Testis (tissue), 2 donors: ENCODE measurements around the gene FAM184A.

Experiments used
- CTCF ChIP-seq, 3 experiments: fragments of 450-650 bp in 2 of 3; fragments of 200-600 bp in 1 of 3; sonication (generic) in 1 of 3; IDR thresholded peaks; one replicate each; pipeline ENCODE4 v1.5.1; 2016 to 2019; ENCODE audit warnings: antibody characterized with exemption in 3 of 3, mild to moderate bottlenecking in 2 of 3, moderate library complexity in 1 of 3
- POLR2A ChIP-seq: fragments of 450-650 bp; IDR thresholded peaks from one replicate; pipeline ENCODE4 v1.6.1; 2017; ENCODE audit warnings: antibody characterized with exemption, mild to moderate bottlenecking, moderate library complexity

DNA sequence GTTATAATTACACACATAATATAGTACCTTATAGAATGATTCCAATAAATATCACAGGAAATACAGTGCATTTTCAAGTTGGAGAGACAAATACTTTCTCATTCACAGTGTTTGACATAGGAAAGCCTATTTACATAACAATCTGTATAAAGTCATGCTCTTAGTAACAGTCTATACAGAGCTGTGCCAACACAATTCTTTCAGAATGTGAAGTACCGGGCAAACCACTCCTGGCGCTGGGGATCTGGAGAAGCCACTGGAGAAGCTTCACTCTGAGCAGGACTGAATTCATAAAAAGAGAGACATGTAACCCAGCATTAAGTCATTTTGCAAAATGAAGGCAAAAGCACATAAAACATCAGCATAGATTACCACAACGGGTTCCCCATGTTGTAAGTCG is 118.6 kb downstream of the FAM184A start:
- no peak for TF ChIP-seq CTCF (IDR thresholded peaks at IDR 0.05)
- TF ChIP-seq POLR2A: no peak
